ENCODE results near the gene GSK3A. TPM values are rescaled to one million over a fixed set of nuclear protein-coding genes. Genes with fewer than 3 reads are reported as not detected.

The GSK3A gene
- total RNA-seq, 2 experiments from 2014 or later = 48.2 to 49.0 TPM

GRCh38 chr19:42230571-42230970 lies 11.8 kb downstream of the GSK3A start:
- POLR2A ChIA-PET = no interaction called here
- DNase-seq (no peak), ATAC-seq (no peak)
- CTCF ChIA-PET = interaction anchor here (1.1 to 1.9 kb wide), 3 partner anchors 10 to 45 kb away, joined by 3 to 6 read pairs (median 5); partner anchors contain the start of gene GSK3A
- no peak overlapping the region for H3K4me3 Mint-ChIP-seq
- peaks cover 7% of the 10 kb centered on the region for H3K4me1 Mint-ChIP-seq (ENCODE audit: low read depth)
- no peaks in the 10 kb centered on the region for H3K27me3 Mint-ChIP-seq (ENCODE audit: low read depth)
- peak overlapping the region; percentile 57 for H3K27ac Mint-ChIP-seq
- H3K36me3 Mint-ChIP-seq (ENCODE audit: low read depth) = peaks cover 79% of the 10 kb centered on the region
- H3K9me3 Mint-ChIP-seq (ENCODE audit: insufficient read depth) = no peaks in the 10 kb centered on the region

GRCh38 chr19:42229855-42230351 lies 12.5 kb downstream of the GSK3A start:
- peaks cover 74% of the 10 kb centered on the region for H3K36me3 Mint-ChIP-seq (ENCODE audit: low read depth)
- H3K4me3 Mint-ChIP-seq = no peak overlapping the region
- H3K27ac Mint-ChIP-seq = peak overlapping the region; percentile 66
- no peaks in the 10 kb centered on the region for H3K9me3 Mint-ChIP-seq (ENCODE audit: insufficient read depth)
- DNase-seq (no peak), ATAC-seq (no peak)
- ChIA-PET POLR2A (no interaction called here), CTCF (interaction anchor here (0.6 to 1.9 kb wide), 5 partner anchors 10 to 68 kb away, joined by 3 to 6 read pairs (median 3); partner anchors contain the start of gene GSK3A)
- peaks cover 7% of the 10 kb centered on the region for H3K4me1 Mint-ChIP-seq (ENCODE audit: low read depth)
- no peaks in the 10 kb centered on the region for H3K27me3 Mint-ChIP-seq (ENCODE audit: low read depth)

- peak overlapping the region; percentile 66 for H3K27ac Mint-ChIP-seq
- H3K36me3 Mint-ChIP-seq (ENCODE audit: low read depth) = peaks cover 73% of the 10 kb centered on the region
- CTCF ChIA-PET = interaction anchor here (0.6 to 1.3 kb wide), 5 partner anchors 13 to 69 kb away, joined by 3 to 5 read pairs (median 3); partner anchors contain the start of gene GSK3A
- no peak for ATAC-seq
- no peak overlapping the region for H3K4me3 Mint-ChIP-seq
- no peak for DNase-seq
- H3K4me1 Mint-ChIP-seq (ENCODE audit: low read depth) = peaks cover 7% of the 10 kb centered on the region
- H3K27me3 Mint-ChIP-seq (ENCODE audit: low read depth) = no peaks in the 10 kb centered on the region
- POLR2A ChIA-PET = no interaction called here
- no peaks in the 10 kb centered on the region for H3K9me3 Mint-ChIP-seq (ENCODE audit: insufficient read depth)
Measured at GRCh38 chr19:42229301-42229854, 13.0 kb downstream of the GSK3A start.

GRCh38 chr19:42228641-42229040 lies 13.8 kb downstream of the GSK3A start:
- Mint-ChIP-seq H3K4me1 (ENCODE audit: low read depth) (peaks cover 7% of the 10 kb centered on the region), H3K36me3 (ENCODE audit: low read depth) (peaks cover 70% of the 10 kb centered on the region), H3K27ac (no peak overlapping the region), H3K27me3 (ENCODE audit: low read depth) (no peaks in the 10 kb centered on the region), H3K4me3 (no peak overlapping the region), H3K9me3 (ENCODE audit: insufficient read depth) (no peaks in the 10 kb centered on the region)
- ChIA-PET POLR2A (interaction anchor here (1.1 to 1.2 kb wide), 2 partner anchors 10 to 51 kb away, joined by 3 read pairs; no protein-coding TSS in a partner anchor), CTCF (interaction anchor here (1.2 kb wide), 1 partner anchor 68 kb away, joined by 3 read pairs; no protein-coding TSS in a partner anchor)
- no peak for ATAC-seq
- DNase-seq = no peak

GRCh38 chr19:42226886-42227285 lies 15.5 kb downstream of the GSK3A start:
- Mint-ChIP-seq H3K36me3 (ENCODE audit: low read depth) (peaks cover 65% of the 10 kb centered on the region), H3K4me3 (no peak overlapping the region), H3K4me1 (ENCODE audit: low read depth) (peaks cover 15% of the 10 kb centered on the region), H3K9me3 (ENCODE audit: insufficient read depth) (no peaks in the 10 kb centered on the region), H3K27me3 (ENCODE audit: low read depth) (no peaks in the 10 kb centered on the region), H3K27ac (no peak overlapping the region)
- ATAC-seq = no peak
- ChIA-PET POLR2A (no interaction called here), CTCF (no interaction called here)
- no peak for DNase-seq

GRCh38 chr19:42225718-42226292 lies 16.6 kb downstream of the GSK3A start:
- no peaks in the 10 kb centered on the region for H3K27me3 Mint-ChIP-seq (ENCODE audit: low read depth)
- ChIA-PET CTCF (no interaction called here), POLR2A (interaction anchor here (0.8 kb wide), 1 partner anchor 45 kb away, joined by 3 read pairs; no protein-coding TSS in a partner anchor)
- ATAC-seq (no peak), DNase-seq (no peak)
- H3K4me1 Mint-ChIP-seq (ENCODE audit: low read depth) = peaks cover 18% of the 10 kb centered on the region
- no peak overlapping the region for H3K27ac Mint-ChIP-seq
- H3K9me3 Mint-ChIP-seq (ENCODE audit: insufficient read depth) = no peaks in the 10 kb centered on the region
- peaks cover 57% of the 10 kb centered on the region for H3K36me3 Mint-ChIP-seq (ENCODE audit: low read depth)
- H3K4me3 Mint-ChIP-seq = no peak overlapping the region

- ChIA-PET CTCF (no interaction called here), POLR2A (no interaction called here)
- peaks cover 21% of the 10 kb centered on the region for H3K4me1 Mint-ChIP-seq (ENCODE audit: low read depth)
- no peaks in the 10 kb centered on the region for H3K9me3 Mint-ChIP-seq (ENCODE audit: insufficient read depth)
- H3K36me3 Mint-ChIP-seq (ENCODE audit: low read depth) = peaks cover 58% of the 10 kb centered on the region
- DNase-seq (no peak), ATAC-seq (no peak)
- H3K27ac Mint-ChIP-seq = no peak overlapping the region
- H3K4me3 Mint-ChIP-seq = no peak overlapping the region
- no peaks in the 10 kb centered on the region for H3K27me3 Mint-ChIP-seq (ENCODE audit: low read depth)
Measured at GRCh38 chr19:42224940-42225717, 17.3 kb downstream of the GSK3A start.

GRCh38 chr19:42220751-42221097 lies 21.7 kb downstream of the GSK3A start:
- H3K9me3 Mint-ChIP-seq (ENCODE audit: insufficient read depth) = no peaks in the 10 kb centered on the region
- peak overlapping the region; percentile 92 for H3K4me3 Mint-ChIP-seq
- peaks cover 40% of the 10 kb centered on the region for H3K36me3 Mint-ChIP-seq (ENCODE audit: low read depth)
- DNase-seq = no peak
- peak overlapping the region; percentile 93 for H3K27ac Mint-ChIP-seq
- no peaks in the 10 kb centered on the region for H3K27me3 Mint-ChIP-seq (ENCODE audit: low read depth)
- POLR2A ChIA-PET = interaction anchor here (1.0 to 1.6 kb wide), 5 partner anchors 13 to 59 kb away, joined by 3 to 7 read pairs (median 4); no protein-coding TSS in a partner anchor
- H3K4me1 Mint-ChIP-seq (ENCODE audit: low read depth) = peaks cover 47% of the 10 kb centered on the region
- ATAC-seq = no peak
- CTCF ChIA-PET = interaction anchor here (1.0 to 2.5 kb wide), 8 partner anchors 14 to 218 kb away, joined by 3 to 17 read pairs (median 5); partner anchors contain the start of gene PAFAH1B3

- peaks cover 45% of the 10 kb centered on the region for H3K36me3 Mint-ChIP-seq (ENCODE audit: low read depth)
- H3K4me1 Mint-ChIP-seq (ENCODE audit: low read depth) = peaks cover 54% of the 10 kb centered on the region
- H3K9me3 Mint-ChIP-seq (ENCODE audit: insufficient read depth) = no peaks in the 10 kb centered on the region
- POLR2A ChIA-PET = interaction anchor here (0.8 to 1.6 kb wide), 13 partner anchors 14 to 100 kb away, joined by 3 to 7 read pairs (median 4); partner anchors contain the start of gene GSK3A
- peak; percentile 98 for DNase-seq
- CTCF ChIA-PET = interaction anchor here (0.6 to 2.5 kb wide), 14 partner anchors 14 to 219 kb away, joined by 3 to 17 read pairs (median 4); partner anchors contain the start of genes PAFAH1B3 and PRR19
- H3K27me3 Mint-ChIP-seq (ENCODE audit: low read depth) = no peaks in the 10 kb centered on the region
- peak; percentile 90 for ATAC-seq
- peak within 1 kb of the TSS; percentile 93 for H3K27ac Mint-ChIP-seq
- H3K4me3 Mint-ChIP-seq = peak within 1 kb of the TSS; percentile 92
Measured at GRCh38 chr19:42219812-42220750, 22.3 kb downstream of the GSK3A start, which contains the start of gene ZNF526. ZNF526 (plus strand) TSS chr19:42220312; CDS start chr19:42224404, 4,092 bp downstream.

- Mint-ChIP-seq H3K4me3 (peak within 1 kb of the TSS; percentile 92), H3K27ac (peak within 1 kb of the TSS; percentile 93), H3K36me3 (ENCODE audit: low read depth) (peaks cover 55% of the 10 kb centered on the region), H3K27me3 (ENCODE audit: low read depth) (no peaks in the 10 kb centered on the region), H3K9me3 (ENCODE audit: insufficient read depth) (no peaks in the 10 kb centered on the region), H3K4me1 (ENCODE audit: low read depth) (peaks cover 73% of the 10 kb centered on the region)
- DNase-seq = peak; percentile 100
- ChIA-PET POLR2A (interaction anchor here (1.0 to 4.6 kb wide), 5 partner anchors 18 to 62 kb away, joined by 3 to 32 read pairs (median 4); no protein-coding TSS in a partner anchor), CTCF (interaction anchor here (0.7 to 4.3 kb wide), 5 partner anchors 18 to 67 kb away, joined by 3 to 21 read pairs (median 3); no protein-coding TSS in a partner anchor)
- ATAC-seq = peak; percentile 77
Measured at GRCh38 chr19:42217520-42218437, 24.6 kb downstream of the GSK3A start, which contains the start of gene DEDD2. DEDD2 (minus strand) TSS chr19:42217677; CDS start chr19:42217007, 670 bp downstream.
